SK-N-SH treated with all-trans-retinoic acid at 6 μM for 48 hours (cell line): Measurements from ENCODE around the gene PPP1R12A.

ENCODE experiments used
- ATAC-seq: fragments of 200-7000 bp; cut with Tn5 transposase; 3 replicates; pipeline ENCODE4 v1.9.1; 2020; ENCODE audit warnings: mild to moderate bottlenecking, moderate library complexity
- ARNTL ChIP-seq: fragments of 450-650 bp; formaldehyde crosslinking; IDR thresholded peaks from 2 replicates; pipeline ENCODE4 v1.5.0; 2020; ENCODE audit warnings: low read depth, mild to moderate bottlenecking, moderate library complexity, borderline replicate concordance
- BACH2 ChIP-seq: fragments of 250-450 bp; sonication (Bioruptor Pico); IDR thresholded peaks from 2 replicates; pipeline ENCODE4 v1.9.0; 2021; ENCODE audit warnings: mild to moderate bottlenecking, borderline replicate concordance
- CREB5 ChIP-seq: fragments of 250-450 bp; sonication (Bioruptor Pico); IDR thresholded peaks from 2 replicates; pipeline ENCODE4 v1.5.1; 2020; ENCODE audit warnings: low read depth, mild to moderate bottlenecking, moderate library complexity
- CSDC2 ChIP-seq: fragments of 250-450 bp; sonication (Bioruptor Pico); IDR thresholded peaks from 2 replicates; pipeline ENCODE4 v1.5.0; 2020; ENCODE audit warnings: mild to moderate bottlenecking, moderate library complexity
- ESRRG ChIP-seq: fragments of 250-450 bp; sonication (Bioruptor Pico); IDR thresholded peaks from 2 replicates; pipeline ENCODE4 v1.6.1; 2021; ENCODE audit warnings: mild to moderate bottlenecking
- GLIS3 ChIP-seq: fragments of 250-450 bp; sonication (Bioruptor Pico); IDR thresholded peaks from 2 replicates; pipeline ENCODE4 v1.5.0; 2020; ENCODE audit warnings: mild to moderate bottlenecking, moderate library complexity
- ISL1 ChIP-seq: fragments of 250-450 bp; sonication (Bioruptor Pico); IDR thresholded peaks from 2 replicates; pipeline ENCODE4 v2.1.2; 2022; ENCODE audit warnings: mild to moderate bottlenecking, moderate library complexity
- OSR1 ChIP-seq: fragments of 250-450 bp; sonication (Bioruptor Pico); IDR thresholded peaks from 2 replicates; pipeline ENCODE4 v1.8.0; 2022; ENCODE audit warnings: moderate library complexity, mild to moderate bottlenecking, inconsistent platforms
- PPARA ChIP-seq: fragments of 250-450 bp; sonication (Bioruptor Pico); IDR thresholded peaks from 2 replicates; pipeline ENCODE4 v1.5.0; 2020; ENCODE audit warnings: mild to moderate bottlenecking, borderline replicate concordance
- RARB ChIP-seq: fragments of 250-450 bp; sonication (Bioruptor Pico); IDR thresholded peaks from 2 replicates; pipeline ENCODE4 v1.8.0; 2021; ENCODE audit warnings: mild to moderate bottlenecking, moderate library complexity
- SNAI2 ChIP-seq: fragments of 250-450 bp; sonication (Bioruptor Pico); IDR thresholded peaks from 2 replicates; pipeline ENCODE4 v1.5.0; 2020; ENCODE audit warnings: mild to moderate bottlenecking, moderate library complexity
- TCF4 ChIP-seq: fragments of 250-450 bp; sonication (Bioruptor Pico); IDR thresholded peaks from 2 replicates; pipeline ENCODE4 v1.8.0; 2021; ENCODE audit warnings: mild to moderate bottlenecking, moderate library complexity, borderline replicate concordance
- TOX ChIP-seq: fragments of 250-450 bp; sonication (Bioruptor Pico); IDR thresholded peaks from 2 replicates; pipeline ENCODE4 v1.8.0; 2021; ENCODE audit warnings: mild to moderate bottlenecking, moderate library complexity, borderline replicate concordance
- ZC3H10 ChIP-seq: fragments of 250-450 bp; sonication (Bioruptor Pico); IDR thresholded peaks from 2 replicates; pipeline ENCODE4 v1.5.1; 2021; ENCODE audit warnings: mild to moderate bottlenecking, moderate library complexity
- ZFP3 ChIP-seq: fragments of 250-450 bp; sonication (Bioruptor Pico); IDR thresholded peaks from 2 replicates; pipeline ENCODE4 v1.5.0; 2020; ENCODE audit warnings: mild to moderate bottlenecking, moderate library complexity
- ZFP30 ChIP-seq: fragments of 450-650 bp; formaldehyde crosslinking; IDR thresholded peaks from 2 replicates; pipeline ENCODE4 v1.5.0; 2022; ENCODE audit warnings: mild to moderate bottlenecking, moderate library complexity
- ZNF565 ChIP-seq: fragments of 450-650 bp; formaldehyde crosslinking; conservative IDR thresholded peaks from 2 replicates; pipeline ENCODE4 v1.5.0; 2020; ENCODE audit warnings: low read depth, mild to moderate bottlenecking, moderate library complexity
- ZNF70 ChIP-seq: fragments of 450-650 bp; formaldehyde crosslinking; IDR thresholded peaks from 2 replicates; pipeline ENCODE4 v1.5.0; 2020; ENCODE audit warnings: mild to moderate bottlenecking, moderate library complexity
- ZNF8 ChIP-seq: fragments of 450-650 bp; formaldehyde crosslinking; IDR thresholded peaks from 2 replicates; pipeline ENCODE4 v1.5.0; 2020; ENCODE audit warnings: mild to moderate bottlenecking, moderate library complexity
- TF ChIP-seq, protein P1 (sequence below): fragments of 250-450 bp; sonication (Bioruptor Pico); IDR thresholded peaks from 2 replicates; pipeline ENCODE4 v1.8.0; 2021; ENCODE audit warnings: low read depth, mild to moderate bottlenecking, moderate library complexity, borderline replicate concordance
- TF ChIP-seq, protein P2 (sequence below): fragments of 250-450 bp; sonication (Bioruptor Pico); IDR thresholded peaks from 2 replicates; pipeline ENCODE4 v1.5.0; 2020; ENCODE audit warnings: mild to moderate bottlenecking, moderate library complexity
- TF ChIP-seq, protein P3 (sequence below): fragments of 250-450 bp; sonication (Bioruptor Pico); IDR thresholded peaks from 2 replicates; pipeline ENCODE4 v1.5.1; 2021; ENCODE audit warnings: mild to moderate bottlenecking, moderate library complexity

The PPP1R12A gene

DNA sequence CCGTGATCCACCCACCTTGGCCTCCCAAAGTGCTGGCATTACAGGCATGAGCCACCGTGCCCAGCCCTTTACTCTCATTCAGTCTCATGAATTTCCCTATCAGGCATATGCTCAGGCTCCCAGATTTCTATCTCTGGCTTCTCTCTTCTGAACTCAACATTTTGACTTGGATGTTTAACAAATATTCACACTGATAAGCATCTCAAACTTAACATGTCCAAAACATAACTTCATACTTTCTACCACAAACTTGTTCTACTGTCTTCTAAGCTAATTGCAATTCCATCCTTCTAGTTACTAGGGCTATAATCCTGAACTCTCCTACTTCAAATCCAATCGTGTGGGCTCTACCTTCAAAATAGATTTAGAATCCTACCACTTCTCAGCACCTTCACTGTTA, 170.3 kb downstream of the PPP1R12A start:
- TF ChIP-seq ISL1 (CRISPR knock-in tag) (no peak), SNAI2 (no peak), ESRRG (CRISPR knock-in tag) (no peak), ZNF70 (CRISPR knock-in tag) (no peak), RARB (CRISPR knock-in tag) (no peak), PPARA (CRISPR knock-in tag) (no peak), ZFP30 (CRISPR knock-in tag) (no peak), ARNTL (CRISPR knock-in tag) (no peak), TCF4 (no peak), TOX (CRISPR knock-in tag) (no peak), CSDC2 (CRISPR knock-in tag) (no peak), CREB5 (CRISPR knock-in tag) (no peak), GLIS3 (no peak), ZNF8 (CRISPR knock-in tag) (no peak), BACH2 (CRISPR knock-in tag) (no peak), ZNF565 (CRISPR knock-in tag) (no peak)
- TF ChIP-seq, protein P1, sequence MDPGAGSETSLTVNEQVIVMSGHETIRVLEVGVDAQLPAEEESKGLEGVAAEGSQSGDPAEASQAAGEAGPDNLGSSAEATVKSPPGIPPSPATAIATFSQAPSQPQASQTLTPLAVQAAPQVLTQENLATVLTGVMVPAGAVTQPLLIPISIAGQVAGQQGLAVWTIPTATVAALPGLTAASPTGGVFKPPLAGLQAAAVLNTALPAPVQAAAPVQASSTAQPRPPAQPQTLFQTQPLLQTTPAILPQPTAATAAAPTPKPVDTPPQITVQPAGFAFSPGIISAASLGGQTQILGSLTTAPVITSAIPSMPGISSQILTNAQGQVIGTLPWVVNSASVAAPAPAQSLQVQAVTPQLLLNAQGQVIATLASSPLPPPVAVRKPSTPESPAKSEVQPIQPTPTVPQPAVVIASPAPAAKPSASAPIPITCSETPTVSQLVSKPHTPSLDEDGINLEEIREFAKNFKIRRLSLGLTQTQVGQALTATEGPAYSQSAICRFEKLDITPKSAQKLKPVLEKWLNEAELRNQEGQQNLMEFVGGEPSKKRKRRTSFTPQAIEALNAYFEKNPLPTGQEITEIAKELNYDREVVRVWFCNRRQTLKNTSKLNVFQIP, result no peak
- TF ChIP-seq, protein P2, sequence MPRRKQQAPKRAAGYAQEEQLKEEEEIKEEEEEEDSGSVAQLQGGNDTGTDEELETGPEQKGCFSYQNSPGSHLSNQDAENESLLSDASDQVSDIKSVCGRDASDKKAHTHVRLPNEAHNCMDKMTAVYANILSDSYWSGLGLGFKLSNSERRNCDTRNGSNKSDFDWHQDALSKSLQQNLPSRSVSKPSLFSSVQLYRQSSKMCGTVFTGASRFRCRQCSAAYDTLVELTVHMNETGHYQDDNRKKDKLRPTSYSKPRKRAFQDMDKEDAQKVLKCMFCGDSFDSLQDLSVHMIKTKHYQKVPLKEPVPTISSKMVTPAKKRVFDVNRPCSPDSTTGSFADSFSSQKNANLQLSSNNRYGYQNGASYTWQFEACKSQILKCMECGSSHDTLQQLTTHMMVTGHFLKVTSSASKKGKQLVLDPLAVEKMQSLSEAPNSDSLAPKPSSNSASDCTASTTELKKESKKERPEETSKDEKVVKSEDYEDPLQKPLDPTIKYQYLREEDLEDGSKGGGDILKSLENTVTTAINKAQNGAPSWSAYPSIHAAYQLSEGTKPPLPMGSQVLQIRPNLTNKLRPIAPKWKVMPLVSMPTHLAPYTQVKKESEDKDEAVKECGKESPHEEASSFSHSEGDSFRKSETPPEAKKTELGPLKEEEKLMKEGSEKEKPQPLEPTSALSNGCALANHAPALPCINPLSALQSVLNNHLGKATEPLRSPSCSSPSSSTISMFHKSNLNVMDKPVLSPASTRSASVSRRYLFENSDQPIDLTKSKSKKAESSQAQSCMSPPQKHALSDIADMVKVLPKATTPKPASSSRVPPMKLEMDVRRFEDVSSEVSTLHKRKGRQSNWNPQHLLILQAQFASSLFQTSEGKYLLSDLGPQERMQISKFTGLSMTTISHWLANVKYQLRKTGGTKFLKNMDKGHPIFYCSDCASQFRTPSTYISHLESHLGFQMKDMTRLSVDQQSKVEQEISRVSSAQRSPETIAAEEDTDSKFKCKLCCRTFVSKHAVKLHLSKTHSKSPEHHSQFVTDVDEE (CRISPR knock-in tag), result no peak
- TF ChIP-seq, protein P3, sequence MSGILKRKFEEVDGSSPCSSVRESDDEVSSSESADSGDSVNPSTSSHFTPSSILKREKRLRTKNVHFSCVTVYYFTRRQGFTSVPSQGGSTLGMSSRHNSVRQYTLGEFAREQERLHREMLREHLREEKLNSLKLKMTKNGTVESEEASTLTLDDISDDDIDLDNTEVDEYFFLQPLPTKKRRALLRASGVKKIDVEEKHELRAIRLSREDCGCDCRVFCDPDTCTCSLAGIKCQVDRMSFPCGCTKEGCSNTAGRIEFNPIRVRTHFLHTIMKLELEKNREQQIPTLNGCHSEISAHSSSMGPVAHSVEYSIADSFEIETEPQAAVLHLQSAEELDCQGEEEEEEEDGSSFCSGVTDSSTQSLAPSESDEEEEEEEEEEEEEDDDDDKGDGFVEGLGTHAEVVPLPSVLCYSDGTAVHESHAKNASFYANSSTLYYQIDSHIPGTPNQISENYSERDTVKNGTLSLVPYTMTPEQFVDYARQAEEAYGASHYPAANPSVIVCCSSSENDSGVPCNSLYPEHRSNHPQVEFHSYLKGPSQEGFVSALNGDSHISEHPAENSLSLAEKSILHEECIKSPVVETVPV (CRISPR knock-in tag), result no peak
- no peak; the same call in 1 of the 3 replicates for ATAC-seq

DNA sequence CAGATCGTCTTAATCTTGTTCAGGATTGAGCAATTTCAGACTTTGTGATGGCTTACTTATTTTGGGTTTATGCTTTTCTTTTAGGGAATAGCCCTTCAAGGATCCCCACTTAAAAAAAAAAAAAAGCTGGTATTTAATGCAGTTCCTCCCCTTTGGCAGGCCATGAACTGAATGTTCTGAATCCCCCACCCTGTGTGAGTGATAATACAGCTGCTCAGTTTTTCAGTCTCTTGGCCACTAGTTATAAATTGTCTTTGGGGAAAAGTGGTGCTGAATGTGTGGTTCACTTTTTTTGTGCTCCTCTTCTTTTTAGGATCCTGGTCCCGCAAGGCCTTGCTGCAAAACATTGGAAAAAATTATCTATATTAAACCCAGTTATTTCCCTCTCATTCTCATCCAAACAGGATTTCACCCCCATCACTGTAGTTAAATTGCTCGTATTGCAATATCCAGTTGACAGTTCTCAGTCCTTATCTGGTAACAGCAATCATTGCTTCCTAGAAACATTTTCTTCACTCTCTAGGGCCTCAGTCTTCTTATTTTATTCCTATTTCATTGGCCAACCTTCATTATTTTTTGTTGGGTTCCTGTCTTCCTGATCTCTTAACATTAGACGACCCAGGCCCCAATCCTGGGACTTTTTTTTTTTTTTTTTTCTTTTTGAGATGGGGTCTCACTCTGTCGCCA, 171.0 kb downstream of the PPP1R12A start:
- TF ChIP-seq ARNTL (CRISPR knock-in tag), result no peak
- TF ChIP-seq ZC3H10 (CRISPR knock-in tag), result no peak
- no peak for TF ChIP-seq TCF4
- no peak for TF ChIP-seq BACH2 (CRISPR knock-in tag)
- no peak for TF ChIP-seq OSR1
- TF ChIP-seq ZFP3 (CRISPR knock-in tag), result no peak
- TF ChIP-seq CREB5 (CRISPR knock-in tag), result no peak
- TF ChIP-seq PPARA (CRISPR knock-in tag), result no peak
- TF ChIP-seq RARB (CRISPR knock-in tag), result no peak
- ATAC-seq, result no peak

DNA sequence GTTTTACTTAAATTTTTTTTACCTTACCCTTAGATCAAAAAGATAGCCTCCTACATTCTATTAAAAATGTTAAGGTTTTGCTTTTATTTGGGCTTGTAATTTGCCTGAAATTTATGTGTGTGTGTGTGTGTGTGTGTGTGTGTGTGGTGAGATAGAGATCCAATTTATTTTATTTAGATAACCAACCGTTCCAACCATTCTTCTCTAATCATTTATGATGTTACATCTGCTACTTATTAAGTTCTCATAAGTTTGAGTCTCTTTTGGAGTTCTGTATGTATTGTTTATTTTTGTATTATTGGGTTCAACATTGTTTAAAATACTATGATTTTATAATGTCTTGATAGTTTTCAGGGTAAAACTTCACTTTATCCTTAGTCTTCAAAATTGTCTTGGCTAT, 173.6 kb downstream of the PPP1R12A start:
- ATAC-seq, result no peak
- TF ChIP-seq ZFP30 (CRISPR knock-in tag), result no peak
- TF ChIP-seq TCF4, result no peak
- TF ChIP-seq, protein P1, result no peak
- TF ChIP-seq TOX (CRISPR knock-in tag), result no peak
- TF ChIP-seq, all 23 proteins: peak for 0
